GM19035 (cell line): ENCODE data around the gene PPP1R14B.

Source experiments
- ATAC-seq: cut with Tn5 transposase; IDR thresholded peaks from one replicate; pipeline ENCODE4 v1.9.1; 2021; ENCODE audit not compliant: unreplicated experiment

PPP1R14B gene

GRCh38 chr11:64281957-64282770 is 35.4 kb upstream of the PPP1R14B start:
- ATAC-seq, result no peak

- no peak for ATAC-seq
Observed at GRCh38 chr11:64278576-64279190, 31.9 kb upstream of the PPP1R14B start.

GRCh38 chr11:64276653-64277431 is 30.1 kb upstream of the PPP1R14B start:
- no peak for ATAC-seq

- ATAC-seq, result no peak
Observed at GRCh38 chr11:64275841-64276240, 29.1 kb upstream of the PPP1R14B start.

- ATAC-seq, result no peak
Observed at GRCh38 chr11:64275031-64275800, 28.5 kb upstream of the PPP1R14B start.

GRCh38 chr11:64269540-64270220 is 22.9 kb upstream of the PPP1R14B start:
- peak; percentile 70 for ATAC-seq

- peak; percentile 21 for ATAC-seq
Observed at GRCh38 chr11:64268893-64269539, 22.3 kb upstream of the PPP1R14B start.

GRCh38 chr11:64268025-64268892 is 21.5 kb upstream of the PPP1R14B start:
- no peak for ATAC-seq

- ATAC-seq, result no peak
Observed at GRCh38 chr11:64267207-64267945, 20.6 kb upstream of the PPP1R14B start.

GRCh38 chr11:64266339-64266738 is 19.6 kb upstream of the PPP1R14B start:
- ATAC-seq, result no peak

GRCh38 chr11:64265176-64266160 is 18.7 kb upstream of the PPP1R14B start:
- ATAC-seq, result no peak

- no peak for ATAC-seq
Observed at GRCh38 chr11:64264371-64264852, 17.7 kb upstream of the PPP1R14B start.

- no peak for ATAC-seq
Observed at GRCh38 chr11:64263947-64264317, 17.2 kb upstream of the PPP1R14B start.

- ATAC-seq, result no peak
Observed at GRCh38 chr11:64263021-64263946, 16.5 kb upstream of the PPP1R14B start.

GRCh38 chr11:64262271-64263002 is 15.7 kb upstream of the PPP1R14B start:
- ATAC-seq, result no peak
